HG03066 (cell line): Measurements from ENCODE around the gene RAD51B.

Experiments used
- ATAC-seq: cut with Tn5 transposase; IDR thresholded peaks from one replicate; pipeline ENCODE4 v1.9.1; 2021; ENCODE audit warnings: low read depth; ENCODE audit not compliant: unreplicated experiment

The RAD51B gene

DNA sequence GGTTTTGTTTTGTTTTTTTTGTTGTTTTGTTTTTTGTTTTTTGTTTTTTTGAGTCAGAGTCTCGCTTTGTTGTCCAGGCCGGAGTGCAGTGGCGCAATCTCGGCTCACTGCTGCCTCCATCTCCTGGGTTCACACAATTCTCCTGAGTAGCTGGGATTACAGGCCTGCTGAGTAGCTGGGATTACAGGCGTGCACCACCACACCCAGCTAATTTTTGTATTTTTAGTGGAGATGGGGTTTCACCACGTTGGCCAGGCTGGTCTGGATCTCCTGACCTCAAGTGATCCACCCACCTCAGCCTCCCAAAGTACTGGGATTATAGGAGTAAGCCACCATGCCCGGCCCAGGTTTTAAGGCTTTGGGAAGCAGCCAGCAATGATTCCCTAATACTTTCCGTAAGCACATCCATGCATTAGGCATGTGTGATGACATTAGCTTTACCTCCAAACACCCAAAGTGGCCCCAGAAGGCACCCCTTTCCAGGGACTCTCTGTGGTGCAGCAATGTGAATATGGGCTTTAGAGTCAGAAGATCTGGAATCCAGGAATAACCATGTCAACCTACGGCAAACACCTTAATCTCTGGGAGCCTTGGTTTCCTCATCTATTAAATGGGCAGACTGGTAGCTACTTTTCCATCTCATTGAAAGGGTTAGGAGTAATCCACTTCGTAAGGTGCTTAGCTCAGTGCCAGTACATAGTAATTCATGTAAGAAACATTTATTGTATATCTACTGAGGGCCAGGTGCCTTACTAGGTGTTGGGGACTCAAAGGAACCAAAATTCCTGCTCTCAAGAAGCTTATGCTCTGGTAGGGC lies 820.4 kb downstream of the RAD51B start:
- no peak for ATAC-seq

DNA sequence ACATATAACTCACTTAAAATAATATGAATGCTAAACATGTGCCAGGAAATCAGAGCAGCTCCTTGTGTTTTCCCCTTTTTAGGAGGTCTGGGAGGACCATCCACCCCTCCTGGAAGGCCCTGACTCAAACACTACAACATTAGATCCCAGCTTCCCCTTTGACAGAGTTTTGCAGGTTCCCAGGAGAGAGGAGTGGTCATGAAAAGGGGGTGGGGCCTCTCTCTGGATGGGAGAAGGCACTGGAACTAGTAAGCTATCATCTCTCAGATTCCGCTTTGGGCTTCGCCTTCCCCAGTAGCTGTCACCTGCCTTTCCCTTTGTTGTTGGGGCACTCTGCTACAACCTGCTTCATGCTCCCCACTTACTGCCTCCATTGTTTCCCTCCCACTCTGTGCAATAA lies 824.1 kb downstream of the RAD51B start:
- no peak for ATAC-seq

- ATAC-seq = no peak
Observed at GRCh38 chr14:68644101-68644500, 824.5 kb downstream of the RAD51B start.

GRCh38 chr14:68645371-68645770 lies 825.8 kb downstream of the RAD51B start:
- no peak for ATAC-seq

DNA sequence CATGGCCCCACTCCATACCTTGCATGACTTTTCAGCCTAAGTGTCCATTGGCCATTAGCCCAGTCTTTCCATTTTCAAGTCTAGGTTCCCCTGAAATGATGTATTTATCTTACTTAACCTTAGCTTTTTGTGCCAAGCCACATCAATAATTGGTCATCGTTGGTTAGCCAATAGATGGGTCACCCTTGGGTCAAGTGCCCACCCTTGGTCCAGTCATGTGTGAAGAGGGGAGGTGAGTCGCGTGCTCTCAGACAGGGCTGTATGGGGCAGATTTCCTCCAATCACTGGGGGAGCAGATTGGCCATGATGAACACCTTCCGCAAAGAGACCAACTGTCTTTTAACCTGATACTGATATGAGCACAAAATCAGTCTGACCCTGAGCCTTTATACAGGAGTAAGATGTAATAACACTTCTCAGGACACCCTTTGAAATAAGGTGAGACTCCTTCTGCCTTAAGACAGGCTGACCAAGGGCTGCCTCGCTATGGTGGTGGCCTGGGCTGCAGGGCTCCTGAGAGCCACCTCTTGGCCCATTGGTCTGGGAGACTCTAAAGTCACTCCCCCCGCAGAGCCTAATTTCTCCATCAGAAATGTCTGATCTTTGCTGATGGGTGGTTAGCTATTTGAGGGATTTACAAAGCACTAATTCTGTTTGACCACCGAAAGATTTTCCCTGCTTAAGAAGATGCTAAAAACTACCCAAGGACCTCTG lies 830.1 kb downstream of the RAD51B start:
- no peak for ATAC-seq

DNA sequence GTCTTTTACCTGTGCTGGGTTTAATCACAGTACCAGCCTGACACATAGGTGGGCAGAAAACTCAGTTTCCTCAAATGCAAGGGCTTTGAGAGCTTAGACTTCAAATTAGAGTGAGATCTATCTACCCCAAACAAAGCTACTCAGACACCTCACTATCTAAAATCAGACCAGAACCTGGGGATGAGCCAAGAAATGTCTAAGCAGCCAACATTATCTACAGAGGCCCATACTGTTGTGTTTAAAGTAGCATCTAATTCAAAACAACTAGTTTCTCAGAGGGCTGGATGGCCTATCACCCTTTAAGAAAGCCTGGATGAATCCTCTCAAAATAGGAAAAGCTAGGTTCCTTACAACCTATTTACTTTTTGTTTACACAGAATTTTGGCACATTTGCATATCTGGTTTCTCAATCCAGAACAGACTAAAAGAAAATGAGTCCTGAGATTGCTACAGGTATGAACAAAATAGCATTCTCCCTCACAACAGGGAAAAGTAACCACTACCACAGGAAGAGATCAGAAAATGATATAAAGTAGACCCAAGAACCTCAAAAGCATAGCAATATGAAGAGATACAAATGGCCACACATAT lies 830.9 kb downstream of the RAD51B start:
- ATAC-seq = no peak

GRCh38 chr14:68651075-68651474 lies 831.5 kb downstream of the RAD51B start:
- ATAC-seq = no peak

GRCh38 chr14:68651652-68652432 lies 832.3 kb downstream of the RAD51B start:
- ATAC-seq = no peak

GRCh38 chr14:68652433-68652690 lies 832.8 kb downstream of the RAD51B start:
- ATAC-seq = no peak

- no peak for ATAC-seq
Observed at GRCh38 chr14:68653108-68653507, 833.5 kb downstream of the RAD51B start.

DNA sequence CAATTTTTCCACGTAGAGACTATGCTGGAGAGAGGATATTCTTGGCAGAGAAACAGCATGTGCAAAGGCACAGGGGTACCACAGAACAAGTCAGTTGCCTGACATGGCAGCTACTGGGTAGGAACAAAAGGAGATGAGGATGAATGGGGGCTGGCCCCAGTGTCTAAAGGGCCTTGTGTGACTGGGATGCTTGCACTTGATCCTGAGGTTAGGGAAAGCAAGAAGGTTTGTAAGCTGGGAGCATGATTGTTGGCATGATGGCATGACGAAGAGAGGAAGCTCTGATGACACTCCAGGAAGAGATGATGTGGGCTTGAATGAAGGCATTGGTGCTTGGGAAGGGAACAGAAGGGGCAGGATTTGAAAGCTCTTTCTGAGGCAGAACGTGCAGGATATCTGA lies 834.2 kb downstream of the RAD51B start:
- ATAC-seq = no peak

DNA sequence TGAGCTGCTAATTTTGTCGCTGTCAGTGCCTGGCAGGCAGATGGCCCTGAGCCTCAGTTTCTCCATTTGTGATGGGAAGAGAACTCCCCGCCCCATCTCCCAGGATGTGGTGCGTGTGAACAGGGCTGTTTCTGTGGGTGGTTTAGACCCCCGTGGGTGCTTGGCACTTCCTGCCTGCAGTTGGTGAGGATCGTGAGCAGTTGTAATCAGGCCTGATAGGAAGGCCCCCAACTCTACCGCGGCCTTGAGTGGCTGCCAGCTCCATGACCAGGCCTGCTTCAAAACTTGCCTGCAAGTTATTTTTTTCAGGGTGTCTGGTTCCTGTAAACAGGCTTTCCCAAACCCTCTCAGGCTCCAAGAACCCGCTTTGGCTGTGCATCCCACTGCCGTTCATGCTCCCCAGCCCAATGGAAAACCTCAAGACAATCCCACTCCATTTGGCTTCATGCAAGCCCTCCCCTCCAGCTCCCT lies 834.9 kb downstream of the RAD51B start:
- ATAC-seq = no peak

GRCh38 chr14:68655021-68655831 lies 835.6 kb downstream of the RAD51B start:
- no peak for ATAC-seq

DNA sequence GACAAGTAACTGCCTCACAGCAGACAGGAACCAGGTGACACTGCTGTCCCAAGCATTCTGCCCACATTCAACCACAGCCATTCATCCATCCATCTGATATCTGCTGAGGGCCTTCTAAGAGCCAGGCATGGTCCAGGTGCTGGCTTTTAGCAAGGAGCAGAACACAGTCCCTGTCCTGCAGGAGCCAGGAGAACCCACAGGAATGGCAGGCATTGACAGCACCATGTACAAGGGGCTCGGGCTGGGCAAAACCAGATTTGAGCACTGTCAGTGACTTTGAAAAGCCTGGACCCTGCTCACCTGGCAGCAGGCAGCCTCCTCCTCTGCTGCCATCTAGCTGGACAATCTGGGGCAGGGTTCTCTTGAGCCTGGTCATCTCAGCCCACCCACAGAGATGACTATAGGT lies 836.3 kb downstream of the RAD51B start:
- no peak for ATAC-seq

DNA sequence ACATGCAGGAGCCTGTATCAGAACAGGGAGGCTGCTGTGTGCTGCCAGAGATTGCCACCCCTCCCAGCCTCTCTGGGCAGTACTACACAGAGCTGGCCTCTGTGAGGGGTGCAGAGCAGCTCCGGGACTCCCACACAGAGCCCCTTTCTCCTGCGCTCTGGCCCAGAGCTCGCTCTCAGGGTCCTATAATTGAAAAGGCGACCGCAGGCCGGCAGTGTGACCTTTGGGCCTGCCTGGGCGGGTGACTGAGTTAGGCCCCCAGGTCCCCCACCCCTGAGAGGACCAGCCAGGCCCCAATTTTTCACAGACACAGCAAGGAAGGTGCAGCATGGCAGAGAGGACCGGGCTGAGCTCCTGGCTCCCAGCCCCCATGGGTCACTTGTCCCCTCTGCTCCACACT lies 836.9 kb downstream of the RAD51B start:
- ATAC-seq = no peak

DNA sequence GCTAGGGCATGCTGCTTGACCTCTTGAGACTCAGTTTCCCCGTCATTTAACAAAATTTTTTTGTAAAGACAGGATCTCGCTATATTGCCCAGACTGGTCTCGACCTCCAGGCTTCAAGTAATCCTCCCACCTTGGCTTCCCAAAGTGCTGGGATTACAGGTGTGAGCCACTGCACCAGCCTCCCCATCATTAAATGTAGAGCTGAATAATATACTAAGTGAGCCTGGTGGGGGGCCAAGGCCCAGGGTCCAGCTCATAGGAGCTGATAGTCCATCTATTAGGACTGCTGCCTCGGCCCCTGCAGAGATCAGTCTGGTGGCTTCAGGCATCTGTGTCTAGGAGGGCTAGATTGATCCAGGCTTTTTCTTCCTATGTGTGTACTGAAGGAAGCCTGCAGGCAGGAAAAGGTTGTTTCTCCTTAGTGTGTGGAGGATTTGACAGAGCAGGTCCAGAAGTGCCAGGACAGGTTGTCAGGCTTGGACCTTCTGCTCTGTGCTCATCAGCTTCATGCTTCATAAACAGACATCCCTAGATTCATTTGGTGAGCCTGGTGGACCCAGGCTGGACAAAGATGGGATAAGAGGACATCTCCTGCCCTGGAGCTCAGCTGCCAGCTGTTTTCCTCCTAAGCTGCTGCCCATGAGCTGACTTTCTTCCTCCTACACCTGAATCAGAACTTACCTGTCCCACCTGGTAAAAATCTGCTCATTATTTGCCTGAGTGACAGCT lies 837.9 kb downstream of the RAD51B start:
- no peak for ATAC-seq

DNA sequence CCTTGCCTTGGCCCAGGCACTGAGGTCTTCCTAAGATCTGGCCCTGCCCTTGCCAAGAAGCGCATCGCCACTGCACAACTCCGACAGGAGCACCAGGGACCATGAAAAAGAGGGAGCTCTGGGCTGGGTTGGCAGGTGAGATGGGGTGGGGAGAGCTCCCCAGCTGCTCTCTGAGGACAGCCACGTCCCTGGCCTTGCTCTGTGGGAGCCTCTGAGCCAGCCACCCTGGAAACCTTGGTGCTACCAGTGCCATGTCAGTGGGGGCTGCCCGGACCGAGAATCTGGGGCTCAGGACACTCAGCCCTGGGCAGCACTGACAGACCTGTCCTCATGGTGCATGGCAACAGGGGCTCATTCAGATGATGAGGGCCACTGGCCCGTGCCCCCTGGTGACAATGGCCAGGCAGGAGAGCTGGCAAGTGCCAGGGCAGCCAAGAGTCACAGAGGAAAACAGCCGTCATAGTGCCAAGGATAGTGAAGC lies 838.5 kb downstream of the RAD51B start:
- ATAC-seq = no peak

DNA sequence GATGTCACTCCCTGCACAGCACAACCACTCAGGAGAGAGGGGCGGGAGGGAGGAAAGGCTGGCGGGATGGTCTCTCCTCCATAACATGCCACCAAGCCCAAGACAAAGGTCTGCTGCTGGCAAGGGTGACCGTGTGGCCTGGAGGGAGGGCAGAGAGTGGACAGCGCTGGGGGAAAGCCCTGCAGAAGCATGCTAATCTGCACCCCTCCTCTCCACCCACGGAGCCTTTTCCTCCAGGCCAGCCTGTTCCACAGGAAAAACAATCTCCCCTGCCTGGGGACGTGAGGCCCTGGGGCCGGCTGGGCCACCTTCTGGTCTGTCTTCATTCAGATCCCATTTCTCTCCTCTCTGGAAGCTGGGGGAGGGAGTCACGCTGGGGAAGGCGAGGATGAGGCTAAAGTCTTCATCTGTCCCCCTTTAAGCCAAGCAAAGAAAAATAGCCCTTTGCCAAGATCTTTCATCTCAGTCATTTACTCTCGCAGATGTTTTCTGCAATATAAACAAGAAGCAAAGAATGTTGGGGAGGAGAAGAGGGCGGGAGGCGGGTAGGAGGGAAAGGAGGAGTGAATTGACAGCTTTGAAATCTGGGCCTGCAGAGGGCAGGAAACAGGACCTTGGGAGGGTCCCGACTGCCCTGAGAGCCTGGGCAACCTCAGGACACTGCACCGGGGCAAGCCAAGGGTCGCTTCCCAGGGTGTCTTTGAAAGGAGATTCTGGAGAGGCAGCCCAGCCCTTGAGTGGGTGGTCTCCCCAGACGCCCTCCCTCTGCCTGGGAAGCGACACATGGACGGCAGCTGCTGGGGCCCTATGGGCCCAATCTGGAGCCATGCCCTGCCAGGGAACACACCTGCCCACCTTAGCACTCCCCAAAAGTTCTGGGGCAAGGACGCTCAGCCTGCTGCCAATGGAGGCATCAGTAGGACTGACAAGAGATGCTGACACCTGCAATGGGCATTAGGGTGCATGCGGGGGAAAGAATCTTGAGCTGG lies 839.7 kb downstream of the RAD51B start:
- no peak for ATAC-seq
